Activated CD4-positive, CD25-positive, alpha-beta regulatory T cell treated with anti-CD3 and anti-CD28 coated beads, Interleukin-2, amount 50 U/mL, for 72 hours (primary cell): ENCODE results near the gene CD7.

Source experiments
- DNase-seq: peaks from one replicate; pipeline ENCODE4 v3.0.0; 2021

Gene CD7

DNA sequence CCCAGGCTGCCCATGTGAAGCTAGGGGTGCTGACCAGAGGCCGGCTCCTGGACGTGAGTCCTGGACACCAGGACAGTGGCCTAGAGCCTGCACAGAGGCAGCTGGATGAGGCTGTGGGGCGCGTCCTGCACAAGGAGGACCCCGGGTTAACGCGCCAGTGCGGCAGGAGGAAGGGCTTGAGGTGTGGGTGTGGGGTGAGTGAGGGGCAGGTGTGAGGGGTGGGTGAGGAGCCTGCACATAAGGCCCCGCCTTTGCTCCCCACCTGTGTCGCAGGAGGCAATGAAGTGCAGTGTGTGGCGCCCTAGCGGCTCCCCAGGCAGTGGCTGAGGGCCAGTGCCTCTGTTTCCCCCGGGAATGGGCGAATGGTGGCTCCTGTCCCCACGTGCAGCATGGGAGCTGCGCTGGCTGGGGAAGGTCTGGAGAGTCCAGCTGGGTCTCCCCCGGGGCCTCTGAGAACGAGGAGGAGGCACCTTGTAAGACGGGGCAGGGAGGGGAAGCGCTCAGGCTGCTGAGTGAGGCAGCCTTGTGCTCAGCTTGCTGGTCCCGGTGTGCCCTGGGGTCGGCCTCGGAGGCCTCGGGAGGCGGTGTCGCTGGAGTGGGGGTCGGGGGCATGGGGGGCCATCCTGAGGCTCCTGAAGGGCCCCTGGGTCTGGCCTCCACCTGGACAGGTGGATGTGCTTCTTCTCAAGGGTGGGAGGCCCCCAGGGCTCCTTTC is 3.2 kb downstream of the CD7 start:
- DNase-seq: no peak

GRCh38 chr17:82313195-82314011 is 4.0 kb downstream of the CD7 start:
- no peak for DNase-seq

DNA sequence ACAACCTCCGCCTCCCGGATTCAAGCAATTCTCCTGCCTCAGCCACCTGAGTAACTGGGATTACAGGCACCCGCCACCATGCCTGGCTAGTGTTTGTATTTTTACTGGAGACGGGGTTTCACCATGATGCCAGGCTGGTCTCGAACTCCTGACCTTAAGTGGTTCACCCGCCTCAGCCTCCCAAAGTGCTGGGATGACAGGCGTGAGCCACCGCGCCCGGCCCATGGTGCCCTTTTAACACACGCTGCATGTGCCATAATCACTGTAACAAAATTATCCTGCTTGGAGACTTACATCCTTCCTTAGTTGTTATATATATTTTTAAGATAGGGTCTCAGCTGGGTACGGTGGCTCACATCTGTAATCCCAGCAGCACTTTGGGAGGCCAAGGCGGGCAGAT is 5.4 kb downstream of the CD7 start:
- DNase-seq: no peak

GRCh38 chr17:82310877-82311276 is 6.5 kb downstream of the CD7 start:
- DNase-seq: no peak

GRCh38 chr17:82309656-82310570 is 7.5 kb downstream of the CD7 start:
- no peak for DNase-seq

GRCh38 chr17:82305727-82306300 is 11.6 kb downstream of the CD7 start:
- no peak for DNase-seq

- DNase-seq: no peak
Observed at GRCh38 chr17:82304826-82305726, 12.3 kb downstream of the CD7 start.

GRCh38 chr17:82303944-82304808 is 13.2 kb downstream of the CD7 start:
- DNase-seq: no peak

GRCh38 chr17:82302991-82303943 is 14.1 kb downstream of the CD7 start:
- DNase-seq: no peak

- DNase-seq: no peak
Observed at GRCh38 chr17:82302568-82302963, 14.8 kb downstream of the CD7 start.

DNA sequence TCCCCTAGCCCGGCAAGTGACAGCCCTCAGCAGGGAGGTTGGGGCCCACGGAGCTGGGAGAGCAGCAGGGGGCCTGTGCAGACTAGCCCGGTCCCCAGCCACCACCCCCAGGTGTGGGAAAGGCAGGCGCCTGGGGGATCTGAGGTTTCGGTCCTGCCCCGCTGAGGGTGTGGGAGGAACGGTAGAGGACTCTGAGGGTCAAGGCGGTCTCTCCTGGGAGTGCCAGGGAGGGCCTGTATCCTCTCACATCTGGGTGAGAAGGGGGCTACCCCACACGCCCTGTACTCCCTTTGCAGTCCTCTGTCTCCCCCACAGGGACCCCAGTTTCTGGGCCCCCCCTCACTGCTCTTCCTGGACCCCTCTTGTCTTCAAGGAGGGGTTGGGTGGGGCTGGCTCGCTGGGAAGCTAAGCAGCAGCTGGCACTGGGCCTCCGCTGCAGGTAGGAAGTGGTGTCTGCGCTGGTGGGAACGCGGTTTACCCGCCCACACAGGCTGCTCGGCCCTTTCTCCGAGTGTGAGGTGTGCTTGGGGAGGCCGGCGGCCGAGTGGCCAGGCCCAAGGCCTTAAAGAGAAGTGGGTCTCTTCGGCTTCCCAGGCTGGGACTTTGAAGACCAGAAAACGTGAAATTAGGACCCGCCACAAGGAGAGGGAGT is 15.4 kb downstream of the CD7 start:
- DNase-seq: peak; percentile 74

GRCh38 chr17:82301300-82301915 is 16.0 kb downstream of the CD7 start:
- no peak for DNase-seq

DNA sequence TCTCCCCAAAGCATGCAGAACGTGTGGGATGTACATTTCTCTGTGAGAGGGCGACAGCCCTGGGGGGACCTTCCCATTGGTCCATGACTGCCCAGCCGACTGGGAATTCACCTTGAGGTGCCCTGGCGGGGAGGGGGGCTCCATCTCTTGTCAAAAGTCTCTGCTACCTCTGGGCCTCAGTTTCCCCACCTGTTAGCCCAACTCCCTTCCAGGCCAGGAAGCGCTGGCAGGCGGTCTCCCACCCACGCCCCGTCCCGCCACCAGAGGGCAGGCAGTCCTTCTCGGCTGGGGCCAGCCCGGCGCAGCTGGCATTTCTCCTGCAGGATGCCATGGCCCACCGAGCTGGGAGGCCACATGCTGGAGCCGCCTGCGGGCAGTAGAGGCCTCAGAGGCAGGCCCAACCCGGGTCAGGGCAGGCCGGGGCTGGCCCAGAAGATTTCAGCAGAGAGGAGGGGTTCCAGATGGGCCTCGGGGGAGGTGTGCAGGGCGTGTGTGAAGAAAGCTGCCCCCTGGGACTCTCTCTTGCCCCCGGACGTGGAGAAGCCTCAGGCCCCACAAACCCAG is 16.6 kb downstream of the CD7 start:
- peak; percentile 71 for DNase-seq

GRCh38 chr17:82300228-82300627 is 17.2 kb downstream of the CD7 start:
- DNase-seq: no peak

DNA sequence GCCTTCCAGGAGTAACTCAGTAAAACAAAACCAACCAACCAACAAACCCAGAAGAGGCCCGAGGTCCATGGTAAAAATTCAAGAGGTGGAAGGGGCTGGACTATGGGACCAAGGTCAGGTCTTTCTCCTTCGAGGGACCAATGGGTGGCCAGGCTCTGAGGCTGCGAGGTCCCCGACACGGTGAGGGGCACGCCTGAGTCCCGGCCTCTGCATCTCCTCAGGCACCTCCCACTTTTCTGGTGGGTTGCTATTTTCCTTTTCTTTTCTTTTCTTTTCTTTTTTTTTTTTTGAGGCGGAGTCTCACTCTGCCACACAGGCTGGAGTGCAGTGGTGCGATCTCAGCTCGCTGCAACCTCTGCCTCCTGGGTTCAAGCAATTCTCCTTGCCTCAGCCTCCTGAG is 18.0 kb downstream of the CD7 start:
- no peak for DNase-seq

DNA sequence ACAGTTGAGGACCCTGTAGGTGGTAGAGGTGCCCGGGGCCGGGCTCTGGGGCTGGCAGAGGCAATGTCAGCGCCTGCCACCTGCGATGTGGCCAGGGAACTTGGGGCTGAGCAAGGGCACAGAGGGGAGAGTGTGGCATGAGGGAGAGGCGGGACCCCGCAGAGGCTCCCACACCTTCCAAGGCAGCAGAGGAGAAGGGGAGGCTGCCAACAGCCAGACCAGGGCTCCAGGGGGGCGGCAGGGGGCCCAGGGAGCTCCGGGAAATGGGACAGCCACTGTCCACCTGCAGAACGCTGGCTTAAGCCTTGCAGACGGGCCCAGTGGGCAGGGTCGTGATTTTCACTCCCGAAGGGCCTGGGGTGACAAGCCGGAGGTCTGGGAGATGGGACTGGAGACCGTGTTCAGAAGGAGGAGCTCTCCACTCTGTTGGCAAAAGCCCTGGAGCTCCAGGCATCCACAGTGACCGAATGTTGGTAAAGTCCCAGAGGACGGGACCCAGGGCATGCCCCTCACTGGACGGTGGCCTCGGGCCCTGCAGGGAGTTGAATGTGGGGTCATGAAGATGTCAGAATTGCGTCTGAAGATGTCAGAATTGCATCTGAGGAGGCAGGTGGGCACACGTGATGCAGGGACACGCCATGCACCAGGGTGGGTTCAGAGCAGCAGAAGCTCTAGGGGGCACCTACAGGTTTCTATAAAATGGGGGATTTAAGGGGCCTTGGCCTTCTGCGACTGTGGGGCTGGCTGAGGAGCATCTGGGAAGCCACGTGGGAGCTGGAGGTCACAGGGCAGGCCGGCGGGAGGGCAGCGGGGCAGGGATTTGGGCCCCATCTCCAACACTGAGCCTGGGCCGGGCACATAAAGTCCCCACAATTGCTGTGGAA is 18.6 kb downstream of the CD7 start:
- DNase-seq: no peak
